Amniotic stem cell (primary cell): ENCODE data around the gene PNPLA1.

ENCODE experiments used
- DNase-seq: peaks from one replicate; lab custom pipeline; 2025; lab: John Stamatoyannopoulos, UW

PNPLA1 gene

DNA sequence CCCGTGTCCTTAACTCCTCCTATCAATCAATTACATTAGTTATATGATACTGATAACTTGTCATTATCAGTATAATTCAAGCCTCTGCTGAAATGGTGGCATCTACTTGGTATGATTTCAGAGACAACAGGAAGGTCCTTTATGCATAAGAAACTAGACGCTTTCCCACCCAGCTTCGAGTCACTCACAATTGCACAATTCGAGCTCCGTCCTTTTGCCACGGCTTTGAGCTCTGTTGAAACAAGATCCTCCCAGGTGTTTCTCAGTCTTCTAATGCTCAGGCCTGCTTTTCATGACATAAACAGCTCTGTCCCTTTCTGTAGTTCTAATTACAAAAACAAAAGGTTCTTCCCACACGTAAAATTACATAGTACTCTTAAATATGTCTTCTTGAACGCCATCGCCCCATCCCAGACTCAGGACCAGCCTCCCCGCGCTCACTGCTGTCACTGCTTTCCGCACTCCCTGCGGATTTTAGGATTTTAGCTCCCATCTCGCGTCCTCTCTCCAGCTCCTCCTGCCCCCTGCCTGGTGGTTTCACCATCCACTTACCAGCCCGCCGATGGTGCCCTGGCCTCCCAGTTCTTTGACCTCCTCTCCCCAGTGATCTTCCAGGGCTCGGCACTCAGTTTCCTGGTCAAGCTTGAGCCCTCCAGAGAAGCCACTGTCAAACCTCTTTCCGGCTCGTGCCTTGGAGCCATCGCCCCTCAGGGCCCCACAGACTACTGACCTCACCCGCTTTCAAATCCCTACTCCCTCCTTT lies 23.2 kb upstream of the PNPLA1 start:
- no peak for DNase-seq

DNA sequence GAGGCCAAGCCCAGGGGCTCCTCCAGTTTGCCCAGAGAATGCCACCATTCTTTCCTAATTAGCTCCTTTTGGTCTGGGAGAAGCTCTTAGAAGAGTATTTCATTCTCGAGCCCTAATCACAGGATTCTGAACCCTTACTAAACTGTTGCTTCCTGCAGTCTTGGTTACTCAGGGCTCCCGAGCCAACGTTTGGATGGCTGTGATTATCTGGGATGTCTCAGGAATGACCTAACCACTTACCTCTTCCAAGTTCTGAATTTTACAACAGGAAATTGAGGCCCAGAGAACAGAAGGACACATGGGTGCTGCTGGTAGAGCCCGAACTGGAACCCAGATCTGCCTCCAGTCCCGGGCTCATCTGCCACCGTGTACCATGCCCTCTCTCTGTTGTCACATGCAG lies 22.2 kb upstream of the PNPLA1 start:
- DNase-seq: no peak

DNA sequence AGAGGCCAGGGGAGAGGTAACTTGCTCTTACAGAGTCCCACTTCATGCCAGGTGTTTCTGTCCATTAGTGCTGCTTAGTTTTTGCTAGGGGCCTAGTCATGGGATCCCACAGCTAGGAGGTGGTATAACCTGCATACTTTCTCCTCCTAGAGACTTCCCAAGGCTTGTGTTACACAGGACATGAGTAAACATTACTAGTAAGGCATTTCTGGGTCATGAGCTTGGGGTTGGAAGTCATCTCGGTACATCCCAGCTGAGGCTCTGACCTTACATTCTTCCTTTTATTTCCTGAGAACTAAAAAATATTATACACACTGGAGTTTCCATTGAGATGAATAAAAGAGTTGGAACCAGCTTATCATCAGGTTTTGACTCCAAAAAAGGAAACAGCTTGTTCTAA lies 20.9 kb upstream of the PNPLA1 start:
- DNase-seq: no peak

DNA sequence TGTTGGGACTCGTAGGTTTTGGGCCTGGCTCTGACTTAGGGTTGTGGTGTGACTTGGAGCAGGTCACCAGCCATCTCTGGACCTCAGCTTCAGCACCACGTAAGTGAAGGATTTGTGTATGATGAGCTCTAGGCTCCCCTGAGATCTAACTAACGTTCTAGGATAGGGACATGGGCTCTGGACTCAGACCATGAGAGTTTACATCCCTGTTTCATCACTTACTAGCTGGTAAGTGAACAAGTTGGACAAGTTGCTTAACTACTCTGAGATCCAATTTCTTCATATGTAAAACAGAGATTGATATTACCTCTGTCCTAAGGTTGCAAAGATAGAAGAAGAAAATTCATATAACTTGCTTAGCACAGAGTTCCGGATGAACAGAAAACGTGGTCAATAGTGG lies 20.3 kb upstream of the PNPLA1 start:
- no peak for DNase-seq

DNA sequence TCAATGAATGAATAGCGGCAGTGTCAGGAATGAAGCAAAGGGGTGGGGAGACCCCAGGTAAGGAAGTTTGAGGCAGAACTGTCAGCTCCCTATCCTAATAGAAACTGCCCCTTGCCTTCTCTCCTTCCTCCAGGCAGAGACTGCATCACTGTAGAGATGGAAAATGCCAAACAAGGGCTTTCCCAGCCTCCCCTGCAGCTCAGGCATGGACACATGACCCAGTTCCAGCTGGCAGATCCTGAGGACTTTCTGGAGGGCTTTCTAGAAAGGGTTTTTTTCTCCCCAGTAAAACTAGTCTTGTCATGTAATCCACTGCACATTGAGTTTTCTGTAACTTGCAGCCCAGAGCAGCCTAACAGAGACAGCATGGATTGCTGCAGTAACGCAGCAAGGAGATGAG lies 17.9 kb upstream of the PNPLA1 start:
- no peak for DNase-seq

DNA sequence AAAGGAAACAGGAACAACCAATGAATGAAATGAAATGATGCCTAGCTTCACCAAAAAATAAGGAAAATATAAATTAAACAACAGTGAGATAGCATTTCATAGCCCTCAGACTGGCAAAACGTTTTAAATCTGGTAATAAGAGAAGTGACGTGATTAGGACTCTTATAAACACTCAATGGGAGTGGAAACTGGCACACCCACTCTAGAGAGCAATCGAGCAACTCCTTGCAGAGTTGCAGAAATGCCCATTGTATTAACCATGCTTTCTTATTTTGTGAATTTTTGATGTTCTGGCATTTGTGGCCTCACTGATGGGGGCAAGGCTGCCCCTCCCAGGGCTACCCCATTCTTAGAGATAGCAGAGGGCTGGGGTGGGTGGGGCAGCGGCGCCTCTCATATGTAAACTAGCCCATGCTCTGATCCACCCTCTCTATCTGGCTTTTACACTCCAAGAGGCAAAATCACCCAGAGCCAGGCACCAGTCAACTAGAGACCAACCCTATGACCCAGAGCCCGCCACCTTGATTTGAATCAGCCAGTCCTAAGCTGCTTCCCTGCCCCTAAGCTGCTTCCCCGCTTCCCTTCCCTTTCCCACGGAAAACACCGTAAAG lies 6.4 kb upstream of the PNPLA1 start:
- DNase-seq: no peak

DNA sequence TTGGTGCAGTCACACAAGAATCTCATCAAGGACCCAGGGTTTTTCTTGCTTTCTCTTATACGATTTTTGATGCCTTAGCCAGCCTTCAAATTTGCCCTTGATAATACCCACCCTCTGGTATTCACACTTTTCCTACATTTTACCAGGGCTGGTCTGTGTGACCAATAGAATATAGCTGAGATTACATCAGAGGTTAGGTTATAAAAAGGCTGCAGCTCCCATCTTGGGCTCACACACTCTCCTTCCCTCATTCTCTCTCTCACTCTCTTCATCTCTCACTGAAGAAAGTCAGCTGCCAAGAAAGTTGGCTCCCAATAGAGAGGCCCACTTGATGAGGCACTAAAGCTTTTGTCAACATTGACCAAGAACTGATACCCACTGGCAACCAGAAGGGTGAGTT lies 4.1 kb upstream of the PNPLA1 start:
- no peak for DNase-seq

DNA sequence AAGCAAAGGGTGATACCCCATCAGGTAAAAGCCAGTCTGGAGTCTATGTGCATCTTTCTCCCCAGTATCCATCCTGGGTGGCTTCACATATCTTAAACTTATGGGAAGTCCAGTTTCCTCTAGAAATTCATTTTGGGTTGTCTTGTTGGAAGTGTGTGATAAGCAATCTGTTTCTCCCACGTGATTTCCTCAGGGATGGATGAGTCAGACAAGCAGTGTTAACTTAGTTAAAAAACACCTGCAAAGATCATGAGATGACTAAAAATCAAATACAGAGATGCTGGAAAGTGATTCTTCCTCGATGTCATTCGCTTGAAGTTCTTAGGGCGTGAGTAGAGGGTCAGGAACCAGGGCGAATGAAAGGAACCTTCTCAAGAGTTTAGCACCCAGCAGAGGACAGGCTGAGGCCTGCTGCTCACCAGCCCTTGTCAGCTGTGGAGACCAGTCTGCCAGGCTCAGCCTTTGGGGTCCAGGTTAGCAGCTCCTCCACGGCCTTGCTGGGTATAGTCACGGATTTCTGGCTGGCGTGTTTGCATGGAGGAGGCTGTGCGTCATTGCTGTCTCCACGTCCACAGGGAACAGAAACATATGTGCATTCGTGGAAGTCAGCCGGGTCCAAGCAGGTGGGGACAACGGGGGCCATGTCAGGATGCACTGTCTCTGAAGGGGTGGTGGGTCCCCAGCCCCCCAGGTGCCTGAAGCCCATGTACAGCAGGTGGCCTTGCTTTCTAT lies 2.8 kb upstream of the PNPLA1 start:
- DNase-seq: no peak

DNA sequence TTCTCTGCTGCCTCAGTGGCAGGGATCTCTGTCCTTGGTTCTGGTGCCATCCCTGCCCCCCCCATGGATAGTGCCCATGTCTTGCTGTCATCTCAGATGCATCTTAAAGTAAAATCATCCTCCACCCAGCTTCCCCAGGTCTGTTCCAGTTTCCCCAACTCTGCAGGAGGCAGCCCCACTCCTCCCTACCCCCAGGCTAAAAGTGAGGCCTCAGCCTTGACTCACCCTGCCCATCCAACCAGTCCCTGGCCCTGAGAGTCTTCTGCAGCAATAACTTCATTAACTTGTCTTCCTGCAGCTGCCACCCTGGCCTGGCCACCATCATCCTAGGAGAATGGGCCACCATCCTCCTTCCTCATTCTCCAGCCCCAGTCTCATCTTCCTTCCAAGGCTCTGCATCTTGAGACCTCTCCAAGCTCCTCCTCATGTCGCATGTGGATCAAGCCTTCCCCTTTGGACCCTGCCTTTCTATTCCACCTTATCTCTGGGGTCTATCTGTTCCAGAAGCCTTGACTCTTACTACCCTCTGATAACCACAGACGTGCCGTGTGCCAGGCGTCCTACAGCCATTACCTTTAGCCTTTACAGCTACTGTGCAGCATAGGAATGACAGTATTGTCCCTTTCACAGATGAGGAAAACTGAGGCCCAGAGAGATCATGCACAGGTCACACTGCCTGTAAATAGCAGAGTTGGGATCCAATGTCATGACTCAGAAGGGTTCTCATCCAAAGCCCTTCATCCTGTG lies 2.0 kb upstream of the PNPLA1 start:
- DNase-seq: no peak

DNA sequence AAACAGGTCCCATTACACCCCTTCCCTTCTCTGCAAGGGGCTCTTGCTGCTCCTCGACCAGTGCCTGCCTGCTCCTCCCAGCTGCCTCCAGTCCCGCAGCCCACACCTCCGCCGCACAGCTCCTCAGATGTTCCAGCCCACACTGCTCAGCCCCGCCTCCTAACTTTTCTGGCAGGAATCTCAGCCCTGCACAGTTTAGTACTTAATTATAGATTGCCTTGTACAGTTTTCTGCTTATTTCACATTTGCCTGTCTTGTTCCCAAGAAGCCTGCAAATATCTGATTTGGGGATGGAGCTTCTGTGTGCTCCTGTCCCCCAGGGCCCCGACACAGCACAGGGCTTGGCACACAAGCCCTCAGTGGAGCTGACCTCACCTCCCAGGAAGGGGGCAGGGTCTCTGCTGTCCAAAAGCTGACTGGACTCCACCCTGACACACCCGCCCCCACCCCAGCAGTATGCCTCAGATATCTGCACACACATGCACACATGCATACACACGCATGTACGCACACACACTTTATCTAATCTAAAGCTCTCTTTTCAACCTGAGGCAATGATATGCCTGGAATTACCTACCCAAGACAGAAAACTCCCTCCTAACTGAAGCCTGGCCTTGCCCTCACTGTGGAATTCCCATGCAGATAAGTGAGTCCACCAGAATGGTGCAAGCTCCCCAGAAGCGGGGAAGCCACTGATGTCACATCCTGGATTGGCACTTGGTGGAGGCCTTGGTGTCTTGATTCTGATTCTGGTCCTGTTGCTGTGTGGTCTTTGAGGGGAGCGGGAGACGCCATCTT lies 1.2 kb upstream of the PNPLA1 start:
- no peak for DNase-seq

DNA sequence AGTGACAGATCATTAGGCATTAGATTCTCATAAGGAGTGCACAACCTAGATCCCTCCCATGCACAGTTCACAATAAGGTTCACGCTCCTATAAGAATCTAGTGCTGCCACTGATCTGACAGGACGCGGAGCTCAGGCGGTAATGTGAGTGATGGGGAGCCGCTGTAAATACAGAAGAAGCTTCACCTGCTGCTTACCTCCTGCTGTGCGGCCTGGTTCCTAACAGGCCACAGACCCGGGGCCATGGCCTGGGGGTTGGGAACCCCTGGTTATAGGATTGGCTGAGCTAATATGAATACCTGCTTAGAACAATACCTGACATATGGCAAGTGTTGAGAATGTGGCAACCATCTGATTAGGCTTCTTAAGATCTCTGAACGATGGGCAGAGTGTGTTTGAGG lies 2.4 kb downstream of the PNPLA1 start:
- DNase-seq: no peak

DNA sequence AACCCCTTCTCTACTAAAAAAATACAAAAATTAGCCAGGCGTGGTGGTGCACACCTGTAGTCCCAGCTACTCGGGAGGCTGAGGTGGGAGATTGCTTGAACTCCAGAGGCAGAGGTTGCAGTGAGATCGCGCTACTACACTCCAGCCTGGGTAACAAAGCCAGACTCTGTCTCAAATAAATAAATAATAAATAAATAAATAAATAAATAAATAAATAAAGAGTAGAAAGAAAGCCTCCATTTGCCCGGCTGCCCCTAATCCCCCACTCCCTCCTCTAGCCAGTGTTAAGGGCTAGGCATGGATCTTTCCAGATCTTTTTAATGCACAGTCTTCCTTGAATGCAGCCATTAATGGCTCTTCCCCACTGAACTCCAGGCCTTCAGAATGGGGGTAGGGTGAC lies 3.2 kb downstream of the PNPLA1 start:
- no peak for DNase-seq

DNA sequence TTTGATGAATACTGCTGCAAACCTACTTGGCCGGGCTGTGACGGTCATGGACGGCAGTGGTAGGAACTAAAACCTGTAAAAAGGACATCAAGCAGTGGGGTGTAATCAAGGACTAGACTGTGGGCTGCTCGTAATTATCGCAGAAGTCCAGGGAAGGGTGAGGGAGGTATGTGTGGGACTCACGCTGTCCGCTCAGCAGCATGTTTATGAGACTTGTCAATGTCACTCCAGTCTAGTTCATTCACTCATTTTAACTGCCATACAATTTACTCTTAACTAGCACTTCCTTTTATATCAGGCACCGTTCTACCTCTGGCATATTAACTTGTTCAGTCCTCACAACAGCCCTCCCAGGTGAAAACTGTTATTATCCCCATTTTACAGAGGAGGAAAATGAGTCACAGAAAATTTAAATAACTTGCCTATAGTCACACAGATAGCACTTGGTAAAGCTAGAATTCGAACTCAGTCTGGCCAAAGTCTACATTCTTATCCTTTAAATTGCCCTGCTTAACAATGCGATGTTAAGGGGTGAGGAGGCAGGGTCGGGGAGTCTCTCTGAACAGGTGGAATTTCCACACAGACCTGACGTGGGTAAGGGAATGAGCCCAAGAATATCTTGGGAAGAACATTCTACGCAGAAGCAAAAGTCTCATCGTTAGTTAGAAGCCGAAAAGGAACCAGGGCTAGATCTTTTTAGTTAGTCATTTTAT lies 4.1 kb downstream of the PNPLA1 start:
- DNase-seq: no peak

DNA sequence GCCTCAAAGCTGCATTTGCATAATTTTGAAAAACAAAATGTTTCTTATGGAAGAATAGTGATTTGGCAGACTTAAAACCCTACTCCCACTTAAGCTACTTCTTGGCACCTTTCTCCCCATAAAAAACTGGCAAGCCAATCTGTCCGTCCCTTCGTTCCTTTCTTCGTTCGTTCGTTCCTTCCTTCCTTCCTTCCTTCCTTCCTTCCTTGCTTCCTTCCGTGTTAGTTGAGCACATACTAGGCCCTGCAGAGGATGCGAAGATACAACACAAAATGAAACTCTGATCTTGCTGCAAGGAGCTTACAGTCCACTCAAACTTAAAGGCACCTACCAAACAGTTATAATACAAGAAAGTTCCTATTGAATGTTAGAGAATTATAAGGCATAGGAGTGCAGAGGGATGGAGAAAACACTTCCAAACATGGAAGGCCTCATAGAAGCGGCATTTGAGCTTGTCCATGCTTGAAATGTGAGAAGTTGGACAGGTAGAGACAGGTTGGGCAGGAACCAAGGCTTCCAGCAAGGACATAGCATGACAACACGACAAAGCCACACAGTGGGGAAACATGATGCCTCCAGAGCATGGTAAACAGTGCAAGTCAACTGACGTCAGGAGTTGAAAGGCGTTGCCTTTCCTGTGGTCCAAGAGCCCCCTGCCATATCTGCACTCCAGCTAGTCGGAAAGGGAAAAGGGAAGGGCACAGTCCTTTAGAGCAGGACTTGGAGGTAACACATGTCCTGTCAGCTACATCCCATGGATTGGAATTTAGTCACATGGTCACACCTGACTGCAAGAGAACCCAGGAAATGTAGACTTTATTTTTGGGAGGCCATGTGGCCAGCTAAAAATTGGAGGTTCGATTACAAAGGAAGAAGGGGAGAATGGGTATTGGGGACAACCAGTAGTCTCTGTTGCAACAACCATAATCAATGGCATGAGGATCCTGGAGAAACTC lies 7.0 kb downstream of the PNPLA1 start:
- no peak for DNase-seq

DNA sequence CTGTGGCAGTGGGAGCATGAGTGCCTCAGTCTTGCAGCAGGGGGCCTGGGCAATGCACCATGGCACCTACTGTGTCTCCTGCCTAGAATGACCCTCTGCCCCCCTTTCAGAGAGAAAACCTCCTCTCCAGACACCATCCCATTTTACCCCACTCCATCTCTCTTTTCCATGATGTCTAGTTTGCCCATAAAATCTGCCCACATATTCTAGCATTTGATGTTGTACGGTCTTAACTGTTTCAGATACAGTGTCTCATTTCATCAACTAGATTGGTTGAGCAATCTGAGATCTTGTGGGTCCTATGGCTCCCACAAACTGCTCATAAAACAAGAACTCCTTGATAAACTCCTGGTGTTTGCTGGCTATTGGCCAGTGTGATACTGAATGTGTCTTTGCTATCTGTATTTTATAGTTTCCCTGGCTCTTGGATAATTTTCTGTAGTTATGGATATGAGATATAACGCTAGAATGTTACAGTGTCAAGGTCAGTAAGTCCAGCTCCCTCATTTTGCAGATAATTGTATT lies 8.1 kb downstream of the PNPLA1 start:
- DNase-seq: no peak

DNA sequence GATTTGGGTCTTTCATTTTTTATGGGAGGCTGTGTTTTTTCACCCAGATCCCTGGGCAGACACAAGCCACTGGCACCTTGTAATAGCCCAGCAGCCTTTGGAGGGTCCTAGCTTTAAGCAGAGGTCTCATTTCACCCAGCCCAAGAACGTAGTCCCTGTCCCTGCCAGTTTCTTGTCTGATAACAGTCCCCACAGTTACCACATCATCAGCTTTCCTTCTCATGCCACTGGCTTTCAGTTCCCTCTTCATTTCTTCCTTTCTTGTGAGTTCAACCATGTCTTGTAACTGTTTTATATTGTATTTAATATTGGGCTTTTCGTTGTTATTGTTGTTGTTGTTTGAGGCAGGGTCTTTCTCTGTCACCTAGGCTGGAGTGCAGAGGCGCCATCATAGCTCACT lies 10.6 kb downstream of the PNPLA1 start:
- DNase-seq: no peak

DNA sequence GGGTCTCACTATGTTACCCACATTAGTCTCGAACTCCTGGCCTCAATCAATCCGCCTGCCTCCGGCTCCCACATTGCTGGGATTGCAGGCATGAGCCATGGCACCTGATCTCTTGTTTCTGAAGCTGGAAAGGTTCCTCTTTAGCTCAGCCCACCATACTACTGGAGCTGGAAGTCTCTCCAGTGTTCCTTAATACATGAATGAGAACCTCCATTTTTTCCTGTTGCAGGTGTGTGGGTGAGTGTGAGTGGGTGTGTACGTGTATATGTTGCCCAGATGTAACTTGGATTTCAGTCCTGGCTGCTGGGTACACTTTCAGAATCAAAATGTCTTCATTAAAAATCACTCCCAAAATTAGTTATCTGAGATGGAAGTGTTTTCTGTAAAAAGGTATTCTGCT lies 11.1 kb downstream of the PNPLA1 start:
- DNase-seq: no peak

DNA sequence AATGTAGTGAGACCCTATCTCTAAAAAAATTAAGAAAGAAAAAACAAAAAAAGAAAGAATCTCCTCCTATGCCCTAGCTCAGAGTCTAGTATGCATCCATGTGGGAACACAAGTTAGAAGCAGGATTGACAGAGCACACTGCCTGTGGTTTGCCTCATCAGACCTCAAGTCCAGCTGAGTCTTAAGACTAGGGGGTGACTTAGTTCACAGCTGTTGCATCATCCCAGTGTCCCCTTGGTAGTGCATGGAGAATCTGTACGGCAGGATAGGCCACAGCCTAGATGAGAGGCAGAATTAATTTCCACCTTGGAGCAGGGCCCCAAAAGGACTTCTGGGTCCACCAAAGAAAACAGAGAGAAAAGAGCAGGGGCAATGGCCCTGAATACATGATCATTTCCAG lies 13.7 kb downstream of the PNPLA1 start:
- DNase-seq: no peak

DNA sequence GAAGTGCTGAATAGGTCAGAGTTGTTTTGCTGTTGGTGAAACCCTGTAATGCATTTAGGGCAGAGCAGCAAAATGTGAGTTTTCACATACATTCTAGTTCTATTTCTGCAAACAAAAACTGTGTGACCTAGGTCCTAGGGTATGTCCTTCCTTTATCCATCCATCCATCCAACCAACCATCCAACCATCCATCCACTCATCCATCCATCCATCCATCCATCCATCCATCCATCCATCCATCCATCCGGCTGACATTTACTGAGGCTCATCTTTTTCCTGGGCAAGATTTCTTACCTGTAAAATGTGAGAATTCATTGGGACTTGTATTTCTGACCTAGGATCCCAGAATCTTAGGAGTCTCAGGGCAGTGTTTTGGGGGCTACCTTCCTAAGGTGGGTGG lies 14.5 kb downstream of the PNPLA1 start:
- DNase-seq: no peak

DNA sequence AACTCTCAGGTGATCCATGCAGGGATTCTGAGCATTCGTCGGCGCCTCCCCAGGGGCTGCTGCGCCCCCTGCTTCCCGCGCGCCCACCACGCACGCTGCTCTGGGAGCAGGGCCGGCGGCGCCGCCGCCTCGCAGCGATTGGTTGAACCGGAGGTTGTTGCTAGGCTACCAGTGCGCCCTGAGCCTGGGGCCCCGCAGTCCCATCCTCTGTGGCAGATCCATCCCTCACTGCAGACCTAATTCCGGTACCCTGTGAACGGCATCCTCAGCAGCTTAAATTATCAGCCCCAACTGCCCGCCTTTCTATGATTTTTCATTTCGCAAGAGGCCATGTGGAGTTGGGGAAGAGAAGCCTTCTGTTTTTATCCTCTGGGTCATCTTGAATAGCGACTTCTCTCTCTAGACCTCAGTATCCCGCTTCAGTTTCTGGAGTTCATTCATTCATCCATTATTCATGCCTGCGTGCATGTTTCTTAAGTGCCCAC lies 15.4 kb downstream of the PNPLA1 start:
- no peak for DNase-seq
